Measurements from ENCODE around the gene DPP8.
"Not testable (repeated sequence)": the region's sequence is repeated elsewhere in the genome, so short reads cannot be mapped to it uniquely, and the experiment has no call there.

DNA sequence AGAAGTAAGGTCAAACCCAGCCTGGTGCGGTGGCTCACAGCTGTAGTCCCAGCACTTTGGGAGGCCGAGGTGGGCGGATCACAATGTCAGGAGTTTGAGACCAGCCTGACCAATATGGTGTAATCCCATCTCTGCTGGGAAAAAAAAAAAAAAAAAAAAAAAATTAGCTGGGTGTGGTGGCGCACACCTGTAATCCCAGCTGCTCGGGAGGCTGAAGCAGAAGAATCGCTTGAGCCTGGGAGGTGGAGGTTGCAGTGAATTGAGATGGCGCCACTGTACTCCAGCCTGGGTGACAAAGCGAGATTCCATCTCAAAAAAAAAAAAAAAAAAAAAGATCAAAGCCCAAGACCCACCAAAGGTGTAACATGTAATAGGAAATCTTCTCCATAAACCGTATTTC is 31.8 kb upstream of the DPP8 start:
- not testable (repeated sequence) for TF ChIP-seq EZH2 (IDR thresholded peaks at IDR 0.05; ENCODE audit: borderline replicate concordance, insufficient read depth, low read depth, low read length, poor library complexity, severe bottlenecking); CTCF (IDR thresholded peaks at IDR 0.05)

Measured in B cell (primary cell).